GM12878 (cell line): ENCODE results near the gene ANKRD28. TPM values are rescaled to one million over a fixed set of nuclear protein-coding genes. Genes with fewer than 3 reads are reported as not detected.

ENCODE experiments used
- ATAC-seq: fragments of 200-7000 bp; cut with Tn5 transposase; 3 replicates; pipeline ENCODE4 v1.9.1; 2020; ENCODE audit warnings: mild to moderate bottlenecking, moderate library complexity
- BruUV-seq: library from RNA; stranded (reverse); fragments of 400-500 nt; replicated peaks from 2 replicates; lab custom pipeline; 2021; lab: Mats Ljungman, UMichigan
- CTCF ChIA-PET: fragments of 300-600 bp; sonication (Branson Sonifier 250); formaldehyde crosslinking; extraction: SDS; loops from one replicate; lab custom pipeline; 2021; ENCODE audit warnings: inconsistent platforms; lab: Yijun Ruan, JAX
- POLR2A ChIA-PET: fragments of 350-600 bp; formaldehyde crosslinking; extraction: SDS; loops from one replicate; lab custom pipeline; 2021; ENCODE audit warnings: inconsistent platforms; lab: Charles Lee
- RAD21 ChIA-PET: fragments of 300-600 bp; sonication (Branson Sonifier 250); formaldehyde crosslinking; loops from one replicate; lab custom pipeline; 2023; ENCODE audit warnings: antibody characterized with exemption; ENCODE audit not compliant: unreplicated experiment; lab: Charles Lee
- SMC1A ChIA-PET: fragments of 300-600 bp; sonication (Branson Sonifier 250); formaldehyde crosslinking; loops from one replicate; lab custom pipeline; 2023; ENCODE audit not compliant: unreplicated experiment, uncharacterized antibody; lab: Charles Lee
- DNase-seq: peaks from one replicate; pipeline ENCODE4 v3.0.0-alpha.2; 2011; ENCODE audit warnings: low read depth, low spot score
- FAIRE-seq: peaks from 3 replicates; lab custom pipeline; 2011; peaks lifted over from hg19 to GRCh38; lab: Jason Lieb, UNC
- H2AFZ ChIP-seq: 2 replicates; pipeline ENCODE4 v1.6.0; 2011; ENCODE audit warnings: low read depth, low read length, control low read depth; ENCODE audit not compliant: control insufficient read depth
- H3K27ac ChIP-seq: 2 replicates; pipeline ENCODE4 v1.5.1; 2011; ENCODE audit warnings: control low read depth; ENCODE audit not compliant: control insufficient read depth, insufficient read depth
- H3K27me3 ChIP-seq, 2 experiments: replicated peaks in 1 of 2; 2 replicates each; pipeline versions ENCODE4 v1.6.0 to v1.6.1; 2011; ENCODE audit warnings: low read length in 1 of 2; ENCODE audit not compliant: control insufficient read depth in 2 of 2, insufficient read depth in 2 of 2
- H3K36me3 ChIP-seq, 2 experiments: 2 replicates each; pipeline ENCODE4 v1.5.1; 2011; ENCODE audit warnings: low read length in 1 of 2; ENCODE audit not compliant: control insufficient read depth in 2 of 2, insufficient read depth in 2 of 2
- H3K4me1 ChIP-seq: 2 replicates; pipeline ENCODE4 v1.6.1; 2011; ENCODE audit warnings: mild to moderate bottlenecking, low read length, moderate library complexity, mixed read lengths; ENCODE audit not compliant: control insufficient read depth, insufficient read depth
- H3K4me2 ChIP-seq: 2 replicates; pipeline ENCODE4 v1.6.0; 2011; ENCODE audit warnings: control low read depth; ENCODE audit not compliant: control insufficient read depth, insufficient read depth
- H3K4me3 ChIP-seq: fragments of 200-600 bp; sonication (generic); 2 replicates; pipeline ENCODE4 v1.5.1; 2016
- H3K79me2 ChIP-seq: 2 replicates; pipeline ENCODE4 v1.6.0; 2011; ENCODE audit warnings: low read length; ENCODE audit not compliant: control insufficient read depth, insufficient read depth
- H3K9ac ChIP-seq: 2 replicates; pipeline ENCODE4 v1.8.0; 2011; ENCODE audit warnings: low read length, control low read depth, mixed read lengths; ENCODE audit not compliant: control insufficient read depth, insufficient read depth
- H3K9me3 ChIP-seq: replicated peaks from 3 replicates; pipeline ENCODE4 v1.5.1; 2011; ENCODE audit warnings: mild to moderate bottlenecking, low read length; ENCODE audit not compliant: control insufficient read depth, insufficient read depth
- H4K20me1 ChIP-seq: 2 replicates; pipeline ENCODE4 v1.6.0; 2011; ENCODE audit not compliant: control insufficient read depth, insufficient read depth
- ATF2 ChIP-seq: IDR thresholded peaks from 2 replicates; pipeline ENCODE4 v1.6.1; 2012; ENCODE audit warnings: low read length, inconsistent platforms
- ATF7 ChIP-seq: fragments of 450-650 bp; IDR thresholded peaks from 2 replicates; pipeline ENCODE4 v1.6.1; 2016; ENCODE audit warnings: low read depth, mild to moderate bottlenecking
- CBX3 ChIP-seq: fragments of 200-600 bp; sonication (generic); IDR thresholded peaks from 2 replicates; pipeline ENCODE4 v1.6.1; 2016; ENCODE audit warnings: low read depth, borderline replicate concordance
- IKZF1 ChIP-seq: fragments of 450-650 bp; conservative IDR thresholded peaks from 2 replicates; pipeline ENCODE4 v1.6.1; 2017; ENCODE audit warnings: antibody characterized with exemption, mild to moderate bottlenecking
- MEF2A ChIP-seq: IDR thresholded peaks from 2 replicates; pipeline ENCODE4 v1.6.1; 2011; ENCODE audit warnings: low read depth, mild to moderate bottlenecking, low read length, moderate library complexity; ENCODE audit not compliant: insufficient read depth
- MEF2B ChIP-seq: fragments of 450-650 bp; IDR thresholded peaks from 2 replicates; pipeline ENCODE4 v1.6.1; 2018; ENCODE audit warnings: mild to moderate bottlenecking, moderate library complexity; ENCODE audit not compliant: partially characterized antibody, poor library complexity, severe bottlenecking
- MTA3 ChIP-seq: IDR thresholded peaks from 2 replicates; pipeline ENCODE4 v1.6.1; 2012; ENCODE audit warnings: low read length, inconsistent platforms, borderline replicate concordance
- MYB ChIP-seq: fragments of 150-350 bp; IDR thresholded peaks from 2 replicates; pipeline ENCODE4 v1.6.1; 2014; ENCODE audit warnings: mild to moderate bottlenecking, low read depth, low read length, borderline replicate concordance
- RAD21 ChIP-seq: IDR thresholded peaks from 2 replicates; pipeline ENCODE4 v1.6.1; 2011; ENCODE audit warnings: mild to moderate bottlenecking, low read depth, low read length, moderate library complexity; ENCODE audit not compliant: insufficient read depth
- RAD51 ChIP-seq: fragments of 450-650 bp; IDR thresholded peaks from 2 replicates; pipeline ENCODE4 v1.6.1; 2016; ENCODE audit warnings: moderate library complexity, mild to moderate bottlenecking, inconsistent platforms
- SPI1 ChIP-seq: IDR thresholded peaks from 2 replicates; pipeline ENCODE4 v1.6.1; 2011; ENCODE audit warnings: low read depth, mild to moderate bottlenecking, low read length, moderate library complexity, borderline replicate concordance; ENCODE audit not compliant: insufficient read depth
- STAT1 ChIP-seq: fragments of 450-650 bp; conservative IDR thresholded peaks from 2 replicates; pipeline ENCODE4 v1.6.1; 2014; ENCODE audit warnings: antibody characterized with exemption, mild to moderate bottlenecking
- TARDBP ChIP-seq: IDR thresholded peaks from 2 replicates; pipeline ENCODE4 v1.6.1; 2016; ENCODE audit warnings: borderline replicate concordance
- WRNIP1 ChIP-seq: IDR thresholded peaks from 2 replicates; pipeline ENCODE4 v1.6.1; 2011; ENCODE audit warnings: low read depth, low read length, improper control_type of control experiment, borderline replicate concordance
- YY1 ChIP-seq: IDR thresholded peaks from 2 replicates; pipeline ENCODE4 v1.6.1; 2011; ENCODE audit warnings: low read depth, mild to moderate bottlenecking, low read length
- WGBS: methylation state at CpG from one replicate; pipeline ENCODE4 v1.1.6; 2016; ENCODE audit warnings: low lambda C conversion rate; ENCODE audit not compliant: insufficient replicate concordance, insufficient coverage; ENCODE audit errors: missing lambda C conversion rate; 5-methylcytosine and 5-hydroxymethylcytosine counted together
- in situ Hi-C: fragments of 300-500 bp; cut with MboI; formaldehyde crosslinking; loops from 9 replicates; pipeline ENCODE4 v1.14.3; 2018; ENCODE audit warnings: mixed read lengths
- intact Hi-C: fragments of 100-400 bp; cut with micrococcal nuclease; formaldehyde crosslinking; loops from one replicate; pipeline ENCODE4 v1.14.2; 2022; ENCODE audit not compliant: unreplicated experiment
- polyA plus RNA-seq, 11 experiments: library from polyadenylated mRNA; depleted of rRNA in 4 of 11; unstranded in 6 of 11; stranded (reverse) in 5 of 11; fragments of >200 nt; fragmentation: Nextera tagmentation in 4 of 11; fragmentation: Illumina TruSeq in 1 of 11; extraction: Ambion mirVana in 4 of 11; extraction: Trizol in 1 of 11; gene quantifications; 1 replicate in 1 of 11; 2 replicates in 10 of 11; pipeline versions ENCODE4 v1.2.1 to v1.2.3, GENCODE V29; 2011 to 2016; ENCODE audit warnings: inconsistent platforms in 2 of 11, missing spikeins in 2 of 11, low read depth in 1 of 11
- total RNA-seq, 4 experiments: library from RNA; depleted of rRNA in 3 of 4; stranded (reverse); fragments of >200 nt in 3 of 4; fragmentation: Illumina TruSeq in 1 of 4; extraction: Trizol in 1 of 4; gene quantifications; 2 replicates each; pipeline versions ENCODE4 v1.2.1 to v1.2.3, GENCODE V29; 2013 to 2021
- TF ChIP-seq, protein P1 (sequence below): fragments of 450-650 bp; formaldehyde crosslinking; IDR thresholded peaks from 2 replicates; pipeline ENCODE4 v1.4.0; 2022; ENCODE audit warnings: mild to moderate bottlenecking, moderate library complexity
- TF ChIP-seq, protein P2 (sequence below): IDR thresholded peaks from 2 replicates; pipeline ENCODE4 v1.6.1; 2012; ENCODE audit warnings: mild to moderate bottlenecking, low read depth, low read length

The ANKRD28 gene
- total and polyA plus RNA-seq, 10 of the 15 experiments (the other 5 are each of a cell fraction or from before 2014, with no cell fraction given), result 11.2 to 105 (median 38.3) TPM

DNA sequence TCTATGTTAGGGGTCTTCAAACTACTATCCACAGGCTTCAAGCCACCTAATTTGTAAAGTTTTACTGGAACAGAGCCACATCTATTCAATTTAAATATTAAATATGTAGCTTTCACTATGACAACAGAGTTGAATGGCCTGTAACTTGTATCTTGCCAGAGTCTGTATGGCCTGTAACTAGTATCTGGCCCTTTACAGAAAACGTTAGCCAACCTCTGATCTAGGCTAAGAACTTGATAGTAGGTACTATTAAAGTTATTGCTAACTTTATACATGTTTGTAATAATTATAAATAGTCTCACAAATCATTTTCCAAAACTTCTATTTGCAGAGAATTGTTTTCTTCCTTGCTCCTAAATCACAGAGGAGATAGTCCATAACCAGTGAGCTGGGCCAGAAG is 40.0 kb downstream of the ANKRD28 start:
- FAIRE-seq, result no peak
- Histone ChIP-seq H3K4me2 (no peak overlapping the region), H2AFZ (no peak overlapping the region), H3K9me3 (no peaks in the 10 kb centered on the region), H3K79me2 (no peaks in the 10 kb centered on the region), H3K36me3 (peaks cover 0 to 8% of the 10 kb centered on the region in 2 experiments; a peak in 3 of 4 replicates), H3K9ac (no peak overlapping the region), H3K27ac (no peak overlapping the region), H4K20me1 (no peaks in the 10 kb centered on the region), H3K4me1 (0 out of 2 replicates have a peak, but pooled peaks cover 3% of the 10 kb centered on the region), H3K4me3 (no peak overlapping the region), H3K27me3 (no peaks in the 10 kb centered on the region)
- SMC1A ChIA-PET, result interaction anchor here (0.7 to 1.0 kb wide), 2 partner anchors 10 to 29 kb away, joined by 3 to 5 read pairs; no protein-coding TSS in a partner anchor
- ATAC-seq, result no peak
- 100% methylated on average over 1 of the region's 1 CpG for WGBS
- intact Hi-C loops, result no loop called here
- CTCF ChIA-PET, result no interaction called here
- in situ Hi-C loops, result no loop called here
- no TSS peak for BruUV-seq
- RAD21 ChIA-PET, result no interaction called here
- POLR2A ChIA-PET, result interaction anchor here (0.5 to 2.4 kb wide), 2 partner anchors 10 to 44 kb away, joined by 5 to 9 read pairs; no protein-coding TSS in a partner anchor
- DNase-seq, result no peak
- TF ChIP-seq MYB (no peak), WRNIP1 (no peak), IKZF1 (no peak), TARDBP (no peak), MEF2A (no peak), ATF2 (no peak), MTA3 (no peak), YY1 (no peak), MEF2B (no peak), RAD21 (no peak), RAD51 (no peak), STAT1 (no peak), ATF7 (no peak), SPI1 (no peak), CBX3 (no peak)
- TF ChIP-seq, protein P1, sequence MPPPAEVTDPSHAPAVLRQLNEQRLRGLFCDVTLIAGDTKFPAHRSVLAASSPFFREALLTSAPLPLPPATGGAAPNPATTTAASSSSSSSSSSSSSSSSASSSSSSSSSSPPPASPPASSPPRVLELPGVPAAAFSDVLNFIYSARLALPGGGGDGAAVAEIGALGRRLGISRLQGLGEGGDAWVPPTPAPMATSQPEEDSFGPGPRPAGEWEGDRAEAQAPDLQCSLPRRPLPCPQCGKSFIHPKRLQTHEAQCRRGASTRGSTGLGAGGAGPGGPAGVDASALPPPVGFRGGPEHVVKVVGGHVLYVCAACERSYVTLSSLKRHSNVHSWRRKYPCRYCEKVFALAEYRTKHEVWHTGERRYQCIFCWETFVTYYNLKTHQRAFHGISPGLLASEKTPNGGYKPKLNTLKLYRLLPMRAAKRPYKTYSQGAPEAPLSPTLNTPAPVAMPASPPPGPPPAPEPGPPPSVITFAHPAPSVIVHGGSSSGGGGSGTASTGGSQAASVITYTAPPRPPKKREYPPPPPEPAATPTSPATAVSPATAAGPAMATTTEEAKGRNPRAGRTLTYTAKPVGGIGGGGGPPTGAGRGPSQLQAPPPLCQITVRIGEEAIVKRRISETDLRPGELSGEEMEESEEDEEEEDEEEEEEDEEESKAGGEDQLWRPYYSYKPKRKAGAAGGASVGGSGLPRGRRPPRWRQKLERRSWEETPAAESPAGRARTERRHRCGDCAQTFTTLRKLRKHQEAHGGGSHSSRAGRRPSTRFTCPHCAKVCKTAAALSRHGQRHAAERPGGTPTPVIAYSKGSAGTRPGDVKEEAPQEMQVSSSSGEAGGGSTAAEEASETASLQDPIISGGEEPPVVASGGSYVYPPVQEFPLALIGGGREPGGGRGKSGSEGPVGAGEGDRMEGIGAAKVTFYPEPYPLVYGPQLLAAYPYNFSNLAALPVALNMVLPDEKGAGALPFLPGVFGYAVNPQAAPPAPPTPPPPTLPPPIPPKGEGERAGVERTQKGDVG (CRISPR knock-in tag), result no peak
- TF ChIP-seq, protein P2, sequence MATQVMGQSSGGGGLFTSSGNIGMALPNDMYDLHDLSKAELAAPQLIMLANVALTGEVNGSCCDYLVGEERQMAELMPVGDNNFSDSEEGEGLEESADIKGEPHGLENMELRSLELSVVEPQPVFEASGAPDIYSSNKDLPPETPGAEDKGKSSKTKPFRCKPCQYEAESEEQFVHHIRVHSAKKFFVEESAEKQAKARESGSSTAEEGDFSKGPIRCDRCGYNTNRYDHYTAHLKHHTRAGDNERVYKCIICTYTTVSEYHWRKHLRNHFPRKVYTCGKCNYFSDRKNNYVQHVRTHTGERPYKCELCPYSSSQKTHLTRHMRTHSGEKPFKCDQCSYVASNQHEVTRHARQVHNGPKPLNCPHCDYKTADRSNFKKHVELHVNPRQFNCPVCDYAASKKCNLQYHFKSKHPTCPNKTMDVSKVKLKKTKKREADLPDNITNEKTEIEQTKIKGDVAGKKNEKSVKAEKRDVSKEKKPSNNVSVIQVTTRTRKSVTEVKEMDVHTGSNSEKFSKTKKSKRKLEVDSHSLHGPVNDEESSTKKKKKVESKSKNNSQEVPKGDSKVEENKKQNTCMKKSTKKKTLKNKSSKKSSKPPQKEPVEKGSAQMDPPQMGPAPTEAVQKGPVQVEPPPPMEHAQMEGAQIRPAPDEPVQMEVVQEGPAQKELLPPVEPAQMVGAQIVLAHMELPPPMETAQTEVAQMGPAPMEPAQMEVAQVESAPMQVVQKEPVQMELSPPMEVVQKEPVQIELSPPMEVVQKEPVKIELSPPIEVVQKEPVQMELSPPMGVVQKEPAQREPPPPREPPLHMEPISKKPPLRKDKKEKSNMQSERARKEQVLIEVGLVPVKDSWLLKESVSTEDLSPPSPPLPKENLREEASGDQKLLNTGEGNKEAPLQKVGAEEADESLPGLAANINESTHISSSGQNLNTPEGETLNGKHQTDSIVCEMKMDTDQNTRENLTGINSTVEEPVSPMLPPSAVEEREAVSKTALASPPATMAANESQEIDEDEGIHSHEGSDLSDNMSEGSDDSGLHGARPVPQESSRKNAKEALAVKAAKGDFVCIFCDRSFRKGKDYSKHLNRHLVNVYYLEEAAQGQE, result no peak
